HCT116 (cell line): ENCODE results near the gene HPRT1.

Experiments used
- CTCF ChIP-seq, 3 experiments: fragments of 200-600 bp in 1 of 3; sonication (generic) in 1 of 3; IDR thresholded peaks in 2 of 3; conservative IDR thresholded peaks in 1 of 3; 2 replicates each; pipeline ENCODE4 v1.5.1; 2012 to 2017; ENCODE audit warnings: low read depth in 2 of 3, low read length in 2 of 3, antibody characterized with exemption in 1 of 3, borderline replicate concordance in 1 of 3, control low read depth in 1 of 3, mild to moderate bottlenecking in 1 of 3, mixed read lengths in 1 of 3, mixed run types in 1 of 3, moderate library complexity in 1 of 3; ENCODE audit not compliant: insufficient read depth in 1 of 3
- EZH2 ChIP-seq: fragments of 200-600 bp; sonication (generic); IDR thresholded peaks from 2 replicates; pipeline ENCODE4 v1.6.1; 2017; ENCODE audit warnings: antibody characterized with exemption, mixed run types
- SRF ChIP-seq: IDR thresholded peaks from 2 replicates; pipeline ENCODE4 v1.6.1; 2012; ENCODE audit warnings: low read depth
- ZBTB33 ChIP-seq: IDR thresholded peaks from 2 replicates; pipeline ENCODE4 v1.6.1; 2011; ENCODE audit warnings: mild to moderate bottlenecking, low read length, moderate library complexity; ENCODE audit not compliant: insufficient replicate concordance; ENCODE audit errors: extremely low read depth

GRCh38 chrX:134542485-134542884 is 82.5 kb downstream of the HPRT1 start:
- no peak for TF ChIP-seq EZH2
- no peak for TF ChIP-seq CTCF (IDR thresholded peaks at IDR 0.05 in 2 of 3, conservative IDR thresholded peaks at IDR 0.05 in 1 of 3; ENCODE audit: borderline replicate concordance in 1 of 3, insufficient read depth in 1 of 3, low read depth in 2 of 3, low read length in 2 of 3)
- TF ChIP-seq SRF, result no peak
- no peak for TF ChIP-seq ZBTB33
